NK-92 (cell line): ENCODE data around the gene CYP19A1.

Experiments used
- DNase-seq: peaks from one replicate; lab custom pipeline; 2025; ENCODE audit not compliant: unreplicated experiment; lab: John Stamatoyannopoulos, UW

CYP19A1 gene

DNA sequence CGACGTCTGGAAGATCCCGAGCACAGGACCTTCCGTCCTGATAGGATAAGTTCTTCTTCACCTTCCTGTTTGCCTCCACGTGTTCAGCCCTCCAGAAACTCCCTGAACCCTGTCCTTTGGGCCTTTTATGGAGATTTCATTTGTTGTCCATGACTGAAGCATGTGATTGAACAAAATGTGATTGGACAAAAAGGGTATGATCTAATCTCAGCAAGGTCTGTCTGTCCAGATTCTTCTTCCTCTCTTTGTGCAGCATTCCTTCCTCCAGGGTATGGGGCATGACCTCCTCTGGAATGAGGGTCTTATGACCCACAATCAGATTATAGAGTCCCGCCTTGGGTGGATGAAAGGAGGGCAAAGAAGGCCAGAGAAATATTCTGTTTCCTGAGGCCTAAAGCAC is at the start of gene CYP19A1:
TSS of gene CYP19A1 (minus strand) at position 101 of the 400 bp plus-strand sequence. CDS start 95,684 bp downstream, outside the sequence.
- DNase-seq = no peak

DNA sequence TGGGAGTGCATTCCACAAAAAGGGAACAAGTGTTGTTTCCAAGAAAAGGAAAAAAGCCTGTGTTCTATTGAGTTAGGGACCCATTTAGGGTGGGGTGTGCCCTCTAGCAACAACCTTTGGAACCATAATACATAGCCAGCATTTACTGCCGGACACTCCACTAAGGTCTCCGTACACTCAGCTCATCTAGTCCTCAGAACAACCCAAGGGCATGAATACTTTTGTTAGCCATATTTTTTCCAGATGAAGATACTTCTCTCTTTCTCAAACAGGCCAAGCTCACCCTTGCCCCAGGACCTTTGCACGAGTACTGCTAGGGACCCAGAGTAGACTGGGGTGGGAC is 49.3 kb upstream of the CYP19A1 start:
- no peak for DNase-seq

- DNase-seq = no peak
Measured at GRCh38 chr15:51386960-51387698, 48.7 kb upstream of the CYP19A1 start.

DNA sequence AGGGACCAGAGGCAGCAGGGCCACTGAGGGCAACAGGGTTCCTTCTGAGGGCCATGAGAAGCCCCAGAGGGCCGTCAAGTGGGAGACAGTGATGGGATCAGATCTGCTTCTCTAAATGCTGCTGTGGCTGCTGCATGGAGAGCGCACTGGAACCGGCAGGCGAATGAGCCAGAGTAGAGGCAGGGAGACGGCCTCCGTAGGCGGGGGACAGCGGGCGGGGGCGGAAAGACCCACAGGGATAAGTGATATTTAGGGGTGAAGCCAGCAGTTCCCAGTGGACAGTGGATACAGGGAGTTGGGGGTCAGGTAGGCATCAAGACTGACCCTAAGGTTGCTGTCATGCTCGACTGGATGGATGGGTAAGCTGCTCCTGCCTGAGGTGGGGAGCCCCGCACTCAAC is 48.1 kb upstream of the CYP19A1 start:
- no peak for DNase-seq

DNA sequence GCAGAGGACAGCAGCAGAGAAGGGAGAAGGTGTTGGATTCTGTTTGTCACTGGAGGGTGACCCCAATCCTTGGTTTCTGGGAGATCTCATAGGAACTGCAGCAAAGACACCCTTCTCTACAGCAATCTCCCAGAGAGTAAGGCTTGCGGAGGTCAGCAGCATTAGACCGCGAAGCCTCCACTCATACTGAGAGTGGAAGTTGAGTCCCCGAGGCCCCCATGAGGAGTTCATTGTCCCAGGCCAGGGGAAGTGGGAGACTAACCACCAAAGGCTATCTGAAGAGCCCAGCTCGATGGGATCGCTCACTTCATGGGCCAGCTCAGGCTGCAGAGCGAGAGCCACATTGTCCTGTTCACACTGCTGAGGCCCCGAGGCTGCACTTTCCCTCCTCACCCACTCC is 47.6 kb upstream of the CYP19A1 start:
- DNase-seq = no peak

DNA sequence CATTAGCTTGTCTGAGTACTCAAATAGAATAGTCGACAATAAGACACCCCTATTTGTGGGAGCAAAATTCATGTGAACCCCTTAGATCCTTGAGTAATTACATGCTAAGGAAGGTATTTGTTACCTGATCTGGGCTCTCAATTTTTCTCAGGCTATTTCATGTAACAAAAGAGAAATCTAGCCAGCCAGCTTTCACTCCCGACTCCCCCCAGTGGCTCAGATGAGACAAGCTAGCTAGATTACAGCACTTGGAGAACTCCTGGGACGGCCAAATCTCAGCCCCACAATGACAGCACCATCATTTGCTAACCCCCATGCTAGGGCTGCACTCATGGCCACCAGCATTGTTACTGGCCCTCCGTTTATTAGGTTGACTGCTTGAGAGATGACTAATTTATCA is 44.4 kb upstream of the CYP19A1 start:
- no peak for DNase-seq

GRCh38 chr15:51380999-51381806 is 42.8 kb upstream of the CYP19A1 start:
- no peak for DNase-seq

DNA sequence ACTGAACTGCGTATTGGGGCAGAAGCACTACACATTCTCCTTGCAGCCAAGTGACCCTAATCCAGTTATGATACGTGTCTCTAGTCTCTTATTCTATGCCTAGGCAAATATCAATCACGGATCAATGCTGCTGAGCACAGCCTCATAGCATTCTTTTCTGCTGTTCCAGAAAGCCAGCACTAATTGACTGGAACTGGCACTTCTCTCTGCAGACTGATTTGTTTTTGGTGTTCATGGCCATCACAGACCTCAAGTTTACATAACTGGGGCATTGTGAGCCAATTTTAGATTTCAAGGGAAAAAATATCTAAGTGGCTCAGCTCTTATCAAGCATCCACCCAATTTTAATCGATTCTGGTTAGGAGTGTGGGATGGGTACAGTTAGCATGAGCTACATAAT is 41.0 kb upstream of the CYP19A1 start:
- no peak for DNase-seq

- no peak for DNase-seq
Measured at GRCh38 chr15:51378406-51378805, 40.0 kb upstream of the CYP19A1 start.

DNA sequence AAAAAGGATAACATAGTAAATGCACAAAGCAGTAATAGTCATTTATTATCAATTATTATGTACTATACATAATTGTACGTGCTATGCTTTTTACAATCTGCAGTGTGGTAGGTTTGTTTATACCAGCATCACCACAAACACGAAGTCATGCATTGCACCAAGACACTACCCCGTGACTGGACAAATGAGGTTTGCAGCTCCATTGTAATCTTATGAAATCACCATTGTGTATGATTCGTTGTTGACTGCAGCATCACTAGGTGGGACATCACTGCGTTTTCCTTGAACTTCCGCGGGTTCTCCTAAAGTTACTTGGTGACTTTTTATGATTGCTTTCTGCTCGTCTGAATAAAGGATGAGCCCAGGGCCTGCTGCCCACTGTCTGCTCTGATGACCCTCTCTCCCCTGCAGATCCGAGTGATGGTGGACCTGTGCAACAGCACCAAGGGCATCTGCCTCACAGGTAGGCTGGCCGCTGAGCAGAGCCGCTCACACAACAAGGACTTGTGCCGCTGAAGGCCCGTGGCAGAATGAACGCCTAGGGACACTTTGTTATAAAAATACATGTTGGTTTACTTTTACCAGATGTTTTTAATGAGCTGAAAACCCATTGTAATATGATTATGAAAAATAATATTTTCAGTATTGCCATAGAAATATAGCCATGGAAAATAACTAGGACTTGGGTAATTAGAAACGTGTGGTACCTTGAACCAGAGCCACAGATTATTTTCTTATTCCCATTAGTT is 38.8 kb upstream of the CYP19A1 start:
- no peak for DNase-seq

GRCh38 chr15:51375966-51376640 is 37.7 kb upstream of the CYP19A1 start:
- no peak for DNase-seq

- DNase-seq = no peak
Measured at GRCh38 chr15:51374131-51374530, 35.7 kb upstream of the CYP19A1 start.

DNA sequence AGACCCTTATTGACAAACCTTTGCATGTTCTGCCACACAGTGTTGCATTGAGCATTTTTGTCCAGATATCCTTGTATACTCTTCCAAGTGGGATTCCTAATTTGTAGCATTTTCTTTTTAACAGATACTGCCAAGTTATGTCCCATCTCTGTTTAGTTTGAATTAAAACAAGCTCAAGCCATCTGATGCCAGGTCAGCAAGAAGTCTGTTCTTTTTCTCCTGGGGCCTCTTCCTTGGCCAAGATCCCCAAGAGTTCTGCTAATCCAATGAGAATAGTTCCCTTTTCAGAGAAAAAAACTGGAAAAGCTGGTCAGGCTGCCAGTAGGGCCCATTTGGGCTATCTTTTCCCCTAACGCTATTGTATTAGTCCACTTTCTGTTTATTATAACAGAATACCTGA is 32.9 kb upstream of the CYP19A1 start:
- no peak for DNase-seq

DNA sequence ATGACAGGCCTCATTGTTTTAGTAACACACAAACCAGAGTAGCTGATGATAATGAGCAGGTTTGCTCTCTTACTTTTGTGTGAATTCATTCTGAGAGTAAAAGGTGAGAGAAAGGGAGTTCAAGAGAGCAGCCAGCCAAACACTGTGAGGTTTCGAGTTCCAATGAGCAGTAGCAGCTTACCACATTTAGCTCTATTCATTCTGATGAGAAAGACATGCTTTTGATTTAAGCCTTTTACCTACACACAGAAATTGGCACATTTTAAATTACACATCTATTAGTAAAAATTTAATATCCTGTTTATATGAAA is 31.0 kb upstream of the CYP19A1 start:
- DNase-seq = no peak

DNA sequence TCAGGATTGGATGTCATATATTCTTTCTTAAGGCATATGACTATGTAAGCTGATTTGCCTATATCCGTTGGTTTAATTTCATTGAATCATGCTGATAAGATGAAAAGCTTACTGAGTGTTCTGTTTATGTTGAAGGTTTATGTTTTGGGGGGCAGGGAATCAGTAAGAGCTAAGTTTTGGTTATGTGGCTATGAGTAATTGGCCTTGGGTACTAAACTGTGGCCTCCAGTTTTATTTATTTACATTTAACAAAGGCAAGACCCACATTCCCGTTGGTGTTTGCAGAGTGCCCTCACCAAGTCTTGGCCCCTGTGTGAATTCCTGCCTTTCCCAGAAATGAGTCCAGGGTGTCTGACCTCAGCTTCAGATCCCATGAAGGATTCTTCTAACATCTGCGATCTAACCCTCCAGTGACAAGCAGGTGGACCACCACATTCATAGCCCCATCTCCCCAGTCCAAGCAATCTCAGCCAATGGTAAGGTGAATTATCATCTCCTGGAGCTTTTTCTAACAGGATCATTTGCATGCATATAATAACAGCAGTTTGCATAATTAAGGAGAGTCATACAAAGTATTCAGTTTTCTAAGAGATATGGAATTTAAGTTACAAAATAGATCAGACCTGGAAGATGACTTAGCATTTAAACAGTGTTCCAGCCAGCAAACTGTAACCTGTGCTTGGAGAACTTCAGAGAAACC is 30.5 kb upstream of the CYP19A1 start:
- no peak for DNase-seq

- DNase-seq = no peak
Measured at GRCh38 chr15:51368307-51368706, 29.9 kb upstream of the CYP19A1 start.

DNA sequence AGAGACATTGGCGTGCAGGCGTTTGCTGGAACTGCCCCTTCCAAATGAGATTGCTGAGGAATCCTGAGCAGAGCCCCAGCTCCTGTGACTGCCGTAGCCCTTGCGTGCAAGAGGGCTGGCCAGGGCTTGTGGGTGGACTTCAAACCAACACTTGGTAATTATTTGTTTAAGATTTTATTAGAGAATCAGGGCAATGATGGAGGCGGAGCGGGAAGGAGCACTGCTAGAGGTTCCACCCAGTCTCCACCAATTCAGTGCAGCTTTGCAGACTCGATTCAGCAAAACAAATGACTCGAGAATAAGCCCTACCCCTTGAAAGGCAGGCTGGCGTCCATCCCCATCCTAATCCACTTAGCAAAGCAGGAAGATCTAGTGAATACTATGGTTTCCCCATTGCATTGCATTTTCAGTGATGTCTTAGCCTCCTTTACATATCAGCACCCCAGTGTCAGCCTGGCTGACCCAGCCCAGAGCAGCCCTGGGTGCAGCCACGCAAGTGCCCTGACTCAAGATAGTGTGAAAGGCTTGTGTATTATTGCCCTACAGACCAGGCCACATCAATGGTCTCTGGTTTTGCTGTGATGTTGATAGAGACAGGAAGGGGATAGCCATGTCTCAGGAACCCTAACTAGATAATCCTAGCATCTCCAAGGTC is 29.1 kb upstream of the CYP19A1 start:
- DNase-seq = no peak

GRCh38 chr15:51366920-51367319 is 28.5 kb upstream of the CYP19A1 start:
- no peak for DNase-seq

DNA sequence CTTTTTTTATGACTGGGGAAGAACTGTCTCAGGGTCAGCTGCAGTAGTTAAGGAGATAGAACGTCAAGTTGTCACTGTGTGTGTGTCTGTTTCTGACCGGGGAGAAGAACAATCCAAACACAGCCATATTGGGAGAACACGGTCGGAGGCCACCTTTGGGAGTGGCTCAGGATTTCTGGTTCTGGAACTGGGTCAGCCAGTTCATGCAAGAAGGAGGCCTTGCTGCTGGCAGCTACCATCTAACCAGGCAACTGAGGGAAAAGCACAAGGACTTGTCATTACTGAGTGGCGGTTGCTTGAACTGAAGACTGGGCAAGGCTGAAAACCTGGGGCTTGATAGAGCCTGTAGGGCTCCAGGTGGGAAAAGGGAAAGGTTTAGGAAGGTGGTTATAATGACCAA is 27.7 kb upstream of the CYP19A1 start:
- DNase-seq = no peak

DNA sequence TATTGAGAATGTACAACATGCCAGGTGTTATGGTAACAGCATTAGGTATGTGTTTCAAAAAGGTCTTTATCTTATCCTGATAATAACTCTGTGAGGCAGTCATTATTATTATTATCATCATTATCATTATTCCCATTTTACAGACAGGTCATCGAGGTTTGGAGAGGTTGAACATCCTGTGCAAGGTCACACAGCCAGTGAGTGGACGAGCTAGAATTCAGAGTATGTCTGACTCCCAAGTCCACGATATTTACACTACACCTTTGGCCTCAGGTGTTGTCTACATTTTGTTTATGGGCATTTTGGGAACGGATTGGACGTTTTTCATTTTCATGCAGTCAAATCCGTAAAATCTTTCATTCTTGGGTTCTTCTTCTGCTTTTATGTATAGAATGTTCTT is 27.0 kb upstream of the CYP19A1 start:
- no peak for DNase-seq
